Suppressor macrophage treated with lipopolysaccharide for 1 hour (primary cell): ENCODE data around the gene NPY5R.

ENCODE experiments used
- DNase-seq, 3 donors: peaks; one replicate each; pipeline ENCODE4 v3.0.0-alpha.2; 2020 to 2022

NPY5R gene

DNA sequence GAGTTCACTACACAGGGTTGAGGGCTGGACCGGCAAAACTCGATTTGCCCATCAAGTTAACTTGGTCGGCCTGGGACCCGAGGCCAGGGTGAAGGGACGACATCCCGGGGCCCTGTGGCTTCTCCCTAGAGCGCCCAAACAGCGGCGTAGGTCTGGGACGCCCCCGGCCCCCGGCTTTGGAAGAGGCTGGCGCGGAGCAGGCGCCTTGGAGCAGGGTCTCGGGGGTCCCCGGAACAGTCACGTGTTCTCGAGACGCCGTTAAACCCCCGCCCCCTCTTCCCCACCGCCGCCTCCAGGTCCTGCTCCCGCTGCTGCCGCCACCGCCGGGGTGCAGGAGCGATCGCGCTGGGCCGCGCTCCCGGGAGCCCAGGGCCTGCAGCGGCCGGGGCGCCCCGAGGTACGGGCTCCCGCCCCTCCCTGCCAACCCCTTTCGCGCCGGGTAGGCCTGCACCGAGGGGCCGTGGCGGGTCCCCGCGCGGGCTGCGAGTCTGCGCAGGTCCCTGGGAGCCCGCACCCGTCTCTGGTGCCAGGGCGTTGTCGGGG is at the start of gene NPY5R:
NPY5R (plus strand) TSS at position 289 of the 543 bp plus-strand sequence. CDS start 6,382 bp downstream, outside the sequence.
- no peak for DNase-seq

DNA sequence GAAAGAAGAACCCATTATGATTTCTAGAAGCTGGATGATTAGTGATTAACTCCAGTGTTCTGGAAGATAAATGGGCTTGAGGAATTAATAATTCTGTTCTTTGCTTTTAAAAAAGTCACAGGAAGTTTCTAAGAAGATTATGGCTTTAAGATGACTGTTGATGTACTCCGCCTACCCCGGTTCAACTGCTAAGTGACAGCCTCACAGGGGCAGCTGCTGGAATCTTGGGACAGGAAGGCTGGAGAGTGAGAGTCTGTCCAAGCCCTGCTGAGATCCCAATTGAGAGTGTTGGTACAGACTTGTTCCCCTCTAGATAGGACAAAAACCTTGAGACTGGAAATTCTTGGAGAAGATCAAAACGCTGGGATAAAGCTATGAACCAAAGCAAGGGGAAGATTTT is 48.6 kb upstream of the NPY5R start:
- no peak for DNase-seq

DNA sequence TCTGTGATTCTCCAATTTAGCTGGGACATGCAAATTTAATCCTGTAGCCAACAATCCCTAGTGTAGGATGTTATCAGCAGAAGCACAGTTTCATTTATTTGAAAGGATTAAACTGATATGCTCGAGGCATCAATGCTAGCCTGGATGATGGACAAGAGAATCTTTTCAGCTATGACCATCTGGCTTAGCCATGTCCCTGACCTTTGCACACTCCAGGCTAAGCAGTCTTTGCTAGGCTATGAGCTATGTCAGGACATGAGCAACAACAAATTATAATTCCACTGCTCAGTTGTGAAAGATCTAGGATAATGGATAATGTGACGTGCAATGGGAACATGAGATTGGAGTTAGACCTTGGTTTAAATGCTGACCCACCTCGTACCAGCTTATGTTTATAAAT is 43.2 kb upstream of the NPY5R start:
- no peak for DNase-seq

DNA sequence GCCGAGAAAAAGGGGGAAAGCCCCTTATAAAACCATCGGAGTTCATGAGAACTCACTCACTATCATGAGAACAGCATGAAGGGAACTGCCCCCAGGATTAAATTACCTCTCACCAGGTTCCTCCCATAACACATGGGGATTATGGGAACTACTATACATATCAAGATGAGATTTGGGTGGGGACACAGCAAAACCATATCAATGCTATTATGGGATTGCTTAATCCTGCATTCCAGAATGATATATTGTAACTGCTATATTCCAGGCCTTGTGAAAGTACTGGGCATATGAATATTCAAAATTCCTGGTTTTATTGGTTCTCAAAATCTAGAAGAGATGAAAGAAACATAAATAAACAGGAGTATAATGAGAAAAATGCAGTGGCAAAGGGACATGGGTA is 40.6 kb upstream of the NPY5R start:
- no peak for DNase-seq

DNA sequence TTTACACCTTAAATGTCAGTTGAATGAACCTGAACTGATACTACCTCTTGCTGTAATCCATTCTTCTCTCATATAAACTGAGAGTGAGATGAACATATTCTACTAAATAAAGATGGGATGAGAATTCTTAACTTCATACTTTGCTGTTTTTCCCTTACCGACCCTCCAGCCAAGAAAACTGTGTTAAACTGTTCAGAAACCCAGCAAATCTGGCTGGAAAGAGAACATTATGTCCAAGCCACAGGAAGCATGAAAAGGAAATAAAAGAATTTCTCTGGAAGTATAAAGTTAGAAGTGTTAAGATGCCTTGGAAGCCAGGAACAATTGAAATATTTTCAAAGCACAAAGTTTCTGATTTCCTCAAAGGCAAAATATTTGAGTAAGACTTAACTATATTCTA is 34.2 kb upstream of the NPY5R start:
- DNase-seq: no peak

DNA sequence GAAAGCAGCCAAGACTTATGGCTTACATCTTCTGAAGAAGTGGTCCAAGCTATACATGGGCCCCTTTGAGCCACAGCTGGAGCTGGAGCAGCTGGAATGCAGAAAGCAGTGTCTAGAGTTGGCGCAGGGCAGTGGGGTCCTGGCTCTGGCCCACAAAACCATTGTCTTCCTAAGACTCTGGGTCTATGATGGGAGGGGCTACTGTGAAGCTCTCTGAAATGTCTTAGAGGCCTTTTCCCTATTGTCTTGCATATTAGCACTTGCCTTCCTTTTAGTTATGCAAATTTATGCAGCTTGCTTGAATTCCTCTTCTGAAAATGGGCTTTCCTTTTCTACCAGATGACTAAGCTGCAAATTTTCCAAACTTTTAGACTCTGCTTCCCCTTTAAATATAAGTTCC is 26.6 kb upstream of the NPY5R start:
- peak; percentile 8 to 42 (median 30) for DNase-seq

DNA sequence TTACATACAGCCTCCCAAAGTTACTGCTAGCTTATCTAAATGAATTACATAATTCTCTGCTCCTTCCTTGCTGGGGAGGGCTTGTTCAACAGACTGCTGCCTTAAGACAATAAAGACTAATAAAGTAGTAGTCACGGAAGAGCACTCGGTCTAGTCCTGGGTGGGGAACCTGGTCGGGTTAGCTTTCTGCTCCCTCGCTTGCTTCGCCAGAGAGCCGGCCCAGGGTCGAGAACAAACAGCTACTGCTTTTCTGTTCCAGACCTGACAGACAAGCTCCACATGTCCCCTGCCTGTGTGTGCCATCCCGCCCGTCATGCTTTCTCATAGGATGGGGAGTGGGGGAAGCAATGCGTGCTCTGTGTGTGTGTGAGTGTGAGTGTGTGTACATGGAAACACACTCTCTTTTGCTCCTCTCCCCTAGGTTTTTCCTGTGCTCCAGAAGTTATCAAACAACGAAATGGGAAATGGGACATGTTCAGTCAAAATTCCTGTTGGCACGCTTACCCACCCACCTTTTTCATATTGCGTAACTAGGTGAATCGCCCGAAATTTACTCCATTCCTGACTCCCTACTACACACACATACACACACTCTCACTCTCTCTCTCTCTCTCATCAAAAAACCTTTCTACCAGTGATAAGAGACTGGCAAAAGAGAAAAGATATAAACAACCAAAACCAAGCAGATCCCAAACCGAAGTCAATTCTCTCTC is 12.6 kb upstream of the NPY5R start:
- DNase-seq: no peak

DNA sequence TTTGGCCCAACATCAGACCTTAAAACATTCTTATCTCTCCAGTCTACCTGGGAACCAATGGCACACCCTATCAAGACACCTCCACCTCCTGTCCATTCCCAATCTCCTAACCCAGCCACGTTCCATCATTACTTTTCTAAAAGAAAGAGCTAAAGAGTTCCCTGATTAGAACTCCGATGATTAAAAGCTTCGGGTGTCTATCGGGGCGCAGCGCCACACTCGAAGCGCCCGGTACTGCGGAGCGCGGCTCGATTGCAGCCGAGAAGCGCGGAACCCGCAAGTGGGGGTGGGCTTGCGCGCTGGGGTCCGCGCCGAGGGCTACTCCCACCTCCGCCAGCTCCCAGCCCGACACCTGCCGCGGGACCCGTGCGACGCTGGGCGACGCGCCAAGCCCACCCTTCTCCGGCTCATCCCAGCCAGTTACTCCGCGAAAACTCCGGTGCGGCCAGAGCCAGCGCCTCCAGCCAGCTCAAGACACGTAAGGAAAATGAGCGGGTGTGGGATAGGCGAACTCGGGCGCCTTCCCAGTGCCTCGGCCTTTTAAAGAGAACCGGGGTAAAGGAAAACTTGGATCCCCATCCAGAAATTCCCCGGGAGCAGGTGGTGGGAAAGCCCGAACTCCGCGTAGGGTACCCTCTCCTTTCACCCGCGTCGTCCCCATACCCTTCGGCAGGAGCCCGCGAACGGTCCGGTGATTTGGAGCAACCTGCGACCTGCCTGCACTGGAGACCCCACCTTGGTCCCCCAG is 11.9 kb upstream of the NPY5R start:
- DNase-seq: peak in 1 of 3 donors; percentile 6

DNA sequence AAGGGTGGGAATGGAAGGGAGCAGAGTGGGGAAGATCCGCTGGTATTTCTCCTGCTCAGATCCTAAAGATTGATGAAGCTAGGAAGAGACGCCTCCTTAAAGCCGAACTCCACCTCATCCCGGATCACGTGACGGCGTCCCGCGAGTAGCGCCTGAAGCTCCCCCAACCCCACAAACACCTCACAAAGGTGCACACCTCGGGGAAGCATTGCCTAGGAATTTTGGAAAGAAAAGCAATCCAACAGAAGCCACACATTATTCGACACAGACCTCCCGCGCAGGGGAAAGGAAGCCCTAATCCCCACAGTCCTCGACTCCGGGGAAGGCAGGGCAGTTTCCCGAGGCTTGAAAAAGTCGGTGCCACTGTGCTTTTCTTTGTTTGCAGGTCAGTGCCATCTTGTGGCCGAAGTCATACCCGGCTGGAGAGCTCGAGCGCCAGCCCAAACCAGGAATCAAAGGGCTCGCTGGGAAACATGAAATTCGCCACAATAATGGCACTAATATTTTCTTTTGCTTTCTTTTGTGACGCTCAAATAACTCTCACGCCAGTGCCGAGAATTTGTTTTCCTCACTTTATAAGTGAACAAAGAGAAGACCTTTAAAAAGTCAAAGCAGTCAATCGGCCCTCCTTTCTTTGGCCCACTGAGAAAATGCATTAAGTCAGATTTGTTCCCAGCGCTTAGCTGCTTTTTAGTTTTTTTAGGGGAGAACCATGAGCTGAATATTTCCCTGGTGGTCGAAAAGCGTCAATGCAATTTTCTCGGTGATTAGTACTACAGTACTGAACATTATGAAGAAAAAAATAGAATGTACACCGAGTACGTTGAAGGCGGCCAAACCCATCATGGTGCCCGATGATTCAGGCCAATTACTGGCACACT is 10.9 kb upstream of the NPY5R start, which contains the start of gene NPY1R:
NPY1R (minus strand) TSS at position 71 of the 881 bp plus-strand sequence. CDS start 6,042 bp downstream, outside the sequence.
- peak; percentile 70 to 73 (median 72) for DNase-seq

DNA sequence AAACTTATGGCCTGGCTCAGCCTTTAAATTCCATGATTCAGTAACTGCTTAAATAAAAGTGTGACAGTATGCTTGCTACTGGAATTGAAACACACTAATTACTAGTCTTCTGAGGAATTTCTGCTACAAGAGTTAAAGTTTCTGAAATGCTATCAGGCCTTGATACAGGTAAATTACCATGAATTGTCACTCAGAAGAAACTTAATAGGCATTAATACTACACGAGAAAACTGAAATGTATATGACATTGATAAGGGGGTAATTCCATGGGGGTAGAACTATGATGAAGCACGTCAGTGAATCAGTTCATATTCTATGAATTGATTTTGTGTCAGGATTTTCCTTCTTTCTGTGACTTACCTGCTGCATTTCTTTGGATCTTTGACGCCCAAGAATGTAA is 8.3 kb upstream of the NPY5R start:
- no peak for DNase-seq

DNA sequence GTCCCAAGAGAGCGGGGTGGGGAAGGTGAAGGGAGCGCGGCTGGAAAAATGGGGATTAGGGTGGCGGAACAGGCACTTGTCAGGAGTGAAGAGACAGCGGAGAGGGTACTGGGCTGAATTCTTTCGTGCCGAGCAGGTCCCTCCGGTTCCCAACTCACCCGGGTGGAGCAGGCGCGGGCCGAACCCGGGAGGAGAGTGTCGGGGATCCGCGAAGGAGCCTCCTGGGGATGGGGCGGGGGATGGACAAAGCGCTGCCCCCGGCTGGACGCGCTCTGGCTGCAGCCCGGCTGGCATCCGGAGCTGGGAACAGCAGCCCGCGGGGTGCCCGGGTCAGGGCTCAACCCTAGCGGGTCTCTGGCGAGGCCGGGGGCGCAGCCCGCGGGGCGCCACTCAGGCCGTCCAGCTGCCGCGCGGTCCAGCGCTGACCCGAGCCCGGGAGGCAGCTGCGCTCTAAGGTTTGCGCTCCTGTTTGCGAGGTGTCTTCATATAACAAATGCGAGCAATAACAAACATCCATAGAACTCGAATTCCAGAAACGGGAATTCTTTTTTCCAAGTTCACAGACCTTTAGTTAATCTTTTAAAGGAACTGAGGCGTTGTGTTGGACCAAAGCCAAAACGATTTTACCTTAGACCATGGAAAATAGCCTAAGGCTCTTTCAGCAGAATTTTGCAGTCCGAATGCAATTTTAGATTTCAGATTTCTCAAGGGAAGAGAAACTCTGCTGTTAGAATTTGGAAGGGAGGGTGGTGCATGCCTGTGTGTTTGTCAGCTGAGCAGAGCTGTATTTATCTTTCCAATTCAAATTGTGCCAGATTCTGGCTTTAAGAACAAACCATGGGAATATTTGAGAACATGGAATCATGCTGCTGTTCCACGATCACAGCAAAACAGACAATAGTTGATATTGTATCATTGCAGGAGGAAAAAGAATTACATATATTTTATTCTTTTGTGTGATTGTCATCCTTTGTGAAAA is 744 bp downstream of the NPY5R start:
- no peak for DNase-seq

DNA sequence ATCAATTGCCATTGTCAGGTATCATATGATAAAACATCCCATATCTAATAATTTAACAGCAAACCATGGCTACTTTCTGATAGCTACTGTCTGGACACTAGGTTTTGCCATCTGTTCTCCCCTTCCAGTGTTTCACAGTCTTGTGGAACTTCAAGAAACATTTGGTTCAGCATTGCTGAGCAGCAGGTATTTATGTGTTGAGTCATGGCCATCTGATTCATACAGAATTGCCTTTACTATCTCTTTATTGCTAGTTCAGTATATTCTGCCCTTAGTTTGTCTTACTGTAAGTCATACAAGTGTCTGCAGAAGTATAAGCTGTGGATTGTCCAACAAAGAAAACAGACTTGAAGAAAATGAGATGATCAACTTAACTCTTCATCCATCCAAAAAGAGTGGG is 7.0 kb downstream of the NPY5R start:
- no peak for DNase-seq

DNA sequence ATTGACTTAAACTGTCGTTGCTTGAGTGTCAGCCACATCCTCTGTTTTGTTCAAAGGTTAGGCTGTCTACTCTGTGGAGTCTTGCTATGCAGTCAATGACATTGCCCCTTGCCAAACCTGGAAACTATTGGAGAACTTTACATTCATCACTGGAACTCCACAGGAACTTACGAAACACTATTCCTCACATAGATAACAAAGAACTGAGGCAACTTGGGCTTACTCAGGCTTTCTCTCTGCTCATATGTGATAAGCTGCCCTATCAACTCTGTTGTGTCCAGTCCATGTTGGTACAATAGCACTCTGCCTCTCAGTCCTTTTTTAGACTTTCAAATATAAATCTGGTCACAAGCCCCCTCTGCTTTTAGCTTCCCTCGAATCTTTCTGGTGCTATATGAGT is 9.4 kb downstream of the NPY5R start:
- no peak for DNase-seq

DNA sequence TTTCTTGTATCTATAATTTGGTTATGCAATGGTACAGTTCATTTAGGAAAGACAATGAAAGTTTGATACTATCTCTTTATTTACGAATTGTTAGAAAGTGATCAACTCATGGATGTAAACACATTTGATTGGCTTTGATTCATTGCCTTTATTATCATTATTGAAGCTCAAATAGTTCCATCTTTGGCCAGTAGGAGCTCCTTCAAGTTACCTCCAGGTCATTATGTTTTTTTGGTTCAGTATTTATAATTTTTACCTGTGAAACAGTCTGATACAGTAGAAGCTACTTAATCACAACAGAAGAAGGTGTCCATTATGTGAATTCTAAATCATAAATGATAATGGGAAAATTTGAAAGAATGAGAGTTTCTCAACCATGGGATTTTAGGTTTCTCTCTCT is 12.4 kb downstream of the NPY5R start:
- no peak for DNase-seq

DNA sequence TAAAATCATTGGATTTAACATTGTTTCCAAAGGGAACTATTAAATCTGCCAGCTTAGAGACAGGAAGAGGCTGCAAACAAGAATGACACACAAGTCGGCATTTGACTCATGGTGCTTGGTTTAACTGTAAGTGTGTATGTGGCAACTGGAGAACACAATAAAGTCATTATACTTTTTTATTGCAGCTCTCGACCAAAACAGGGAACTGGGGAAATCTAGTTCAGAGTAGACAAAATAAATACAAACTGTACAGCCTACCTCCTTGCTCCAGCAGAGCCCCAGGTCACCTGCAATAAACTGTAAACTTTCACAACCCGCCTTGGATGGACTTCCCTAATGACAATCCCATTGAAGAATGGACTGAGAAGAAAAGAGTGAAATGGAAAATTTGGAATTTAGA is 24.0 kb downstream of the NPY5R start:
- peak in 1 of 3 donors; percentile 5 for DNase-seq

DNA sequence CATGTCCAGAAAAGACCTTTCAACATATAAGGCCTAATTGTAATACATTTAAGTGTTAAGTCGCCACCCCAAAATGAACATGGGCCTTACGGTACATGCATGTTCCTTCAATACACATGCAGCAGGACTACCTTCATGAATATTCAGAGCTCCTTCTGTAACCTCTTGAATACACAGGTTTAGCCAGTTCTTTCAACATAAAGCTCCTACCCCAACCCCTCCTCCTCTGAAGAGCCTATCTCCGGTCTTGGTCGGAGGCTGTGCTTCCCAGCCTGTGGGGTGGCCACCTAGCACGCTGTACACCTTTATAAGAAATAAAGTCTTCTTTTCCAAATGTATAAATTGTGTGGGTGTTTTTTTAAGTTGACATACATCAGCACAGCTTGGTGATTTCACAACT is 28.3 kb downstream of the NPY5R start:
- no peak for DNase-seq

DNA sequence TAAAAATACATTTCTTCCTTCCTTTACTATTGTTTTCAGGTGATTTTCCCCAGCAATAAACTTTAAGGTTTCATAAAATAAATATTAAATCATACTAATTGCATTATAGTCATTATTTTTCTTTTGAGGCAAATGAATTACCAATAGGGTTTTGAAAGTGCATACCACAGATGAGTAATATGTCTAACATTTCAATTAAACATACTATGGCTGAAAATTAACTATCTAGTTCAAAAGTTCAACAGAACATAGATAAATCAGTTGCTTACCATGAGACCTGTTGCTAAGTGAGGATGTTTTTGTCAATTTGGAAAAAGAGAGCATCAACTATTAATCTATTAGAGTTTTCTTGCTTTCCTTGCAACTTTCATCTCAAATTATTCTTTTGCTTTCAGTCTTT is 35.0 kb downstream of the NPY5R start:
- no peak for DNase-seq

DNA sequence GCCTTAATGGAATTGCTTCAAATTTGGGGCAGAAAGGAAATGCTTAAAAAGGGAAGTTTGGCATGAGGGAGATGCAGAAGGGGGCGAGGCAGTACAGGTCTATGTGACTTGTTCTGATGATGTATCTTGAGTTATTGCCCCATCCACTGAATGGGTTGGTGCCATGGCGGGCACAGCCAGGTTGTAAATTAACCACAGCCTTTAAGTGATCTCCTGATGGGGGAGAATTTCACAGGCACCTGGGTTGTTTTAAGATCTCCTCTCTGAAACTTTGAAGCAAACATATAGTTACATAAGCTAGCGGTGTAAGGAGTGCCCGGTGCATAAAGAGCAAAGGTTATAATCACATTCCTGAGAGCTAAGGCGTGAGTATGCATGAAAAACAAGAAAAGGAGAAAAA is 37.0 kb downstream of the NPY5R start:
- DNase-seq: peak in 1 of 3 donors; percentile 3

DNA sequence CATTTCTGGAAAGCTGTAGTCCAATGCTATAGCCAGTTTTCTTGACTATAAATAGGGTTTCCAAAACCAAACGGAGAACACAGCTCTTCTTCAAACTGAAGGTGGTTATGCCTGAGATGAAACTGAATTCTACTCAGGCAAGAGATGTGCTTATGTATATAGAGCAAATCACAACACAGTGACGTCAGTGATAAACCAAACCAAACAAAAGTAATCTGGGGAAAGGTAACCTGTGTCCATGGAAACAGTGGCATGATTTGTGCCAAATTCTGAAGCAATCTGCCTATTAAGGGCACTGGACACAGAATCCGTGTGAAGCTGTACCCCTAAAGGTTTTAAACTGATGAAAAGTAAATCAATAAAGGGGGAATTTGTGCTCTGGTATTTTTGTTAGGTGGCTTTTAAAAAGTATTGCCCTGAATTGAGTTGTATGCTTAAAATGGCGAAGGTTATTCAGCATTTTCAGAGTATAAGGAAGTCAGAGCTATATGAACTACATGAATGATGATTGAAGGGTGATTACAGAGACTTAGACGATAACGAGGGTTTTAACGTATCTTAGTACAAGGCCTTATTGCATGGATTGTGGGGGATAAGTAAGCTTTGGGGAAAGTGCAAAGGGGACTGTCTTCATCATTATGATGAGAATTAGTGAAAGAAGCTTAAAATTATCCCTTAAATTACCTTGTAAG is 38.6 kb downstream of the NPY5R start:
- DNase-seq: no peak

DNA sequence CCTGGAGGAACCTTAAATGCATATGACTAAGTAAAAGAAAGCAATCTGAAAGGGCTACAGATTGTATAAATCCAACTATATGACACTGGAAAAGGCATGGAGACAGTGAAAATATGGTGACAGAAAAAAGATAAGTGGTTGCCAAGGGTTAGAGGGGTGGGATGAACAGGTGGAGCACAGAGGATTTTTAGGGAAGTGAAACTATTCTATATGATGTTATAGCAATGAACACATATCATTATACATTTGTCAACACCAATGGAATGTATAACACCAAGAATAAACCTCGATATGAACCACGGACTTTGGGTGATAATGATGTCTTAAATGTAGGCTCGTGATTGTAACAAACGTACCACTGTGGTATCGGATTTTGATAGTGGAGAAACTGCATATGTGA is 40.7 kb downstream of the NPY5R start:
- DNase-seq: no peak

DNA sequence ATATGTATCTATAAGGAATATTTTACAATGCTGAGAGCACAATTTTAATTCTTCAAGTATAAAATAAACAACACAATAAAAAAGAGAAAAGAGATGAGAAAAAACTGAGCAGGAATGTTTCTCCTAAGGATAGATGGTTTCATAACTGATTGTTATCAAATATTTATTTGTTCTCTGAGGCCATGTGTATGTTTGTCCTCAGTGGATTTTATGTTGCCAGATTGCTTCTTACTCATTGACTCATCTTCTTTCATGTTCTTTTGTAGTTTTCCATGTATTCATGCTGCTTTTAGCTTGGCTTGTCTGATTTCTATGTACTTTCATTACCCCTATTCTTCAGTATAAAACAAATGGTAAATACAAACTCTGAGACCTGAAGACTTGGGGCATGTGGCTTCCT is 41.2 kb downstream of the NPY5R start:
- DNase-seq: no peak
